SJSA1 (cell line): Measurements from ENCODE around the gene STON1. TPM values are rescaled to one million over a fixed set of nuclear protein-coding genes. Genes with fewer than 3 reads are reported as not detected.
"Not testable (repeated sequence)": the region's sequence is repeated elsewhere in the genome, so short reads cannot be mapped to it uniquely, and the experiment has no call there.

ENCODE experiments used
- DNase-seq, 2 experiments: peaks; one replicate each; pipeline ENCODE4 v3.0.0-alpha.2; 2015 to 2020; ENCODE audit warnings: low spot score in 2 of 2, low read depth in 1 of 2
- H3K27ac ChIP-seq: fragments of 250-450 bp; sonication (Bioruptor Pico); 2 replicates; pipeline ENCODE4 v1.5.1; 2020; ENCODE audit warnings: mild to moderate bottlenecking, moderate library complexity
- H3K27me3 ChIP-seq: fragments of 250-450 bp; sonication (Bioruptor Pico); replicated peaks from 2 replicates; pipeline ENCODE4 v1.5.1; 2020; ENCODE audit warnings: mild to moderate bottlenecking, moderate library complexity
- H3K36me3 ChIP-seq: fragments of 250-450 bp; sonication (Bioruptor Pico); 2 replicates; pipeline ENCODE4 v1.5.1; 2020; ENCODE audit warnings: mild to moderate bottlenecking
- H3K4me1 ChIP-seq: fragments of 250-450 bp; sonication (Bioruptor Pico); replicated peaks from 2 replicates; pipeline ENCODE4 v1.6.1; 2021; ENCODE audit warnings: mild to moderate bottlenecking
- H3K4me3 ChIP-seq: fragments of 250-450 bp; sonication (Bioruptor Pico); 2 replicates; pipeline ENCODE4 v1.5.1; 2020; ENCODE audit warnings: mild to moderate bottlenecking
- H3K9me3 ChIP-seq: fragments of 250-450 bp; sonication (Bioruptor Pico); replicated peaks from 2 replicates; pipeline ENCODE4 v1.5.1; 2020; ENCODE audit warnings: mild to moderate bottlenecking
- total RNA-seq: library from RNA; depleted of rRNA; stranded (reverse); fragments of >200 nt; shearing (Covaris generic); gene quantifications from 2 replicates; pipeline ENCODE4 v1.2.3, GENCODE V29; 2014

The STON1 gene
- total RNA-seq, 1 experiment from 2014 or later: 8.8 TPM

DNA sequence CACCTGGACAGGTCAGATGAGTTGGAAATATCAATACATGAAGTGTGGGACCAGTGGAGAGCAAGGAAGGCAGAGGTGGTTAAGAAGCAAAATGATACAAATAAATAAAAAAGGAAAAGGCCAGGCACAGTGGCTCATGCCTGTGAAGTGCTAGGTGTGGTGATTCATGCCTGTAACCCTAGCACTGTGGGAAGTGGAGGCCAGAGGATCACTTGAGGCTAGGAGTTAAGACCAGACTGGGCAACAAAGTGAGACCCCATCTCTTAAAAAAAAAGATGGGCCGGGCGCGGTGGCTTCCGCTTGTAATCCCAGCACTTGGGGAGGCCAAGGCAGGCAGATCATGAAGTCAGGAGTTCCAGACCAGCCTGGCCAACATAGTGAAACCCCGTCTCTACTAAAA, 2.9 kb downstream of the STON1 start:
- Histone ChIP-seq H3K9me3 (no peaks in the 10 kb centered on the region), H3K4me3 (no peak overlapping the region), H3K27ac (no peak overlapping the region), H3K27me3 (no peaks in the 10 kb centered on the region), H3K36me3 (no peaks in the 10 kb centered on the region; the same call in 1 of the 2 replicates), H3K4me1 (peaks cover 11% of the 10 kb centered on the region)
- DNase-seq: no peak

- DNase-seq: no peak
- no peaks in the 10 kb centered on the region; the same call in 1 of the 2 replicates for H3K36me3 ChIP-seq
- H3K4me3 ChIP-seq: no peak overlapping the region
- H3K9me3 ChIP-seq: no peaks in the 10 kb centered on the region
- H3K4me1 ChIP-seq: peaks cover 11% of the 10 kb centered on the region
- no peaks in the 10 kb centered on the region for H3K27me3 ChIP-seq
- H3K27ac ChIP-seq: no peak overlapping the region
Measured at GRCh38 chr2:48534781-48535180, 4.8 kb downstream of the STON1 start.

- Histone ChIP-seq H3K4me1 (no peaks in the 10 kb centered on the region), H3K36me3 (no peaks in the 10 kb centered on the region), H3K4me3 (no peak overlapping the region), H3K27ac (no peak overlapping the region), H3K9me3 (no peaks in the 10 kb centered on the region), H3K27me3 (no peaks in the 10 kb centered on the region)
- DNase-seq: no peak
Measured at GRCh38 chr2:48540237-48540935, 10.4 kb downstream of the STON1 start.

DNA sequence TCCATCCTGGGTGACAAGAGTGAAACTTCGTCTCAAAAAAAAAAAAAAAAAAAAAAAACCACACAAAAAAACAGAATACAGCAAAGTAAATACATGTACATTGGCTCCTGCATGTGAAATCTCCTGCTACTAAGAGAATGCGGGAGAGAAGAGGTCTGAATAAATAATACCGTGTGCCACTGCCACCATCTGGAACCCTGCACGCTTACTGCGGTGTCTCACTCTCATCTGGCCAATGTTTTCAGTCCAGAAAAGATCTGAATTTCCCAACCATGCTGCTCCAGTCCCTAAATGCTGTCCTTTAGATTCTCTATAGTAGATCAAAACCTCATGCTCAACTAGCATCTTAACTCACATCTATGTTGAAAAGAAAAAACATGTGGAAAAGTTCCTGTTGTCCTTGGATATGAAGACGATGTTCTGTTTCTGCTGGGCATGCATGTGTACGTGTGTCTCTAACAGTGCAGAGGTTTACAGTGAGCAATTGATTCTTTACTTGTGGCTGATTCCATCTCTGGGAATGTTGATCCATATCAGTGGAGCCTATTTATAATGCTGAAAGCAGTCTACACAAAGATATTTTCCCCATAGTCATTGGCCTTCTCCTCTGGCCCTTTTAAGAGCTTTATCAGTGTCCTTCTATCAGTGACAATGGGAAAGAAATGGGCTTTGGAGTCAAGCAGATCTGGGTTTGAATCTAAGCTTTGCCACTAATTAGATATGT, 11.9 kb downstream of the STON1 start:
- DNase-seq: no peak
- Histone ChIP-seq H3K36me3 (no peaks in the 10 kb centered on the region; the same call in 1 of the 2 replicates), H3K27me3 (no peaks in the 10 kb centered on the region), H3K27ac (no peak overlapping the region), H3K4me3 (no peak overlapping the region), H3K4me1 (no peaks in the 10 kb centered on the region), H3K9me3 (no peaks in the 10 kb centered on the region)

DNA sequence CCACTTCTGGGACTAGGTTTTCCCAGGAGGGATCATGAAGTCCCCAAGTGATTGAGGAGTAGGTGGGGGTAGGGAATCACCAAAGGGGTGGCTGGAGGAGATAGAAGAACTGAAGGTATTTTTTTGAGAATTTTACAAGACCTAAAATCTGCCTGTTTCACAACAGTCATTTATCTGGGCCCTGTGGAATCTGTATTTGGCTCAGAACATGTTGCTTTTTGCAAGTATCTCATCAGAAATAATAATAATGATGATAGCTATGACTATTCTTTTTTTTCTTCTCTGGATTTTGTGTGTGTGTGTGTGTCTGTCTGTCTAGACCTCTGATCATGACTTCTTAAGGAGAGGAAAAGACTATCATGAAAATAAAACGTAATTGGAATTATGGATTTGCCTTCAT, 13.9 kb downstream of the STON1 start:
- H3K27ac ChIP-seq: no peak overlapping the region
- DNase-seq: no peak

DNA sequence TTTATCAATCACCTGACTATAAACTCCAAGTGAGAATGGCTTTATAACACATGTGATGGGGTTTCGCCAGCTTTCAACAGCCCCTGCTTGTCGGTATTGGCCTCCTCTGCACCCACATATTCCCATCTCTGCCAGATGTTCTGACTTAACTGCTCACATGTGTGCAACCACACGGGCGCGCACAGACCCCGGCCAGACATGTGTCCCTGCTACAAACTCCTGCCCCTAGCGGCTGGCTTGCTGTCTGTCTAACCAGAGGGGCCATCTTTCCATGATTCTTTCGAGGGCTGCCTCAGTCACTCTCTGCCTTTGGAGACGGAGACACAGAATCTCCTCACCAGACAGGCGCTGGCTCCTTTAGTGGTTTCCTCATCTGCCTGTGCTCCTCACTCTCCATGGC, 15.3 kb downstream of the STON1 start:
- H3K4me3 ChIP-seq: no peak overlapping the region
- no peak overlapping the region for H3K27ac ChIP-seq
- no peaks in the 10 kb centered on the region for H3K27me3 ChIP-seq
- H3K36me3 ChIP-seq: no peaks in the 10 kb centered on the region; the same call in 1 of the 2 replicates
- no peaks in the 10 kb centered on the region for H3K9me3 ChIP-seq
- H3K4me1 ChIP-seq: peaks cover 24% of the 10 kb centered on the region
- no peak for DNase-seq

More for the DNA sequence above, 13.9 kb downstream of the STON1 start:
- Histone ChIP-seq H3K4me3 (no peak overlapping the region), H3K27me3 (no peaks in the 10 kb centered on the region), H3K4me1 (peaks cover 18% of the 10 kb centered on the region), H3K36me3 (no peaks in the 10 kb centered on the region; the same call in 1 of the 2 replicates), H3K9me3 (no peaks in the 10 kb centered on the region)

- Histone ChIP-seq H3K27ac (peak overlapping the region; percentile 71), H3K9me3 (no peaks in the 10 kb centered on the region), H3K27me3 (no peaks in the 10 kb centered on the region), H3K4me1 (peaks cover 24% of the 10 kb centered on the region), H3K36me3 (no peaks in the 10 kb centered on the region; the same call in 1 of the 2 replicates), H3K4me3 (no peak overlapping the region)
- peak; percentile 61 to 84 for DNase-seq
Measured at GRCh38 chr2:48548840-48549239, 18.9 kb downstream of the STON1 start.

DNA sequence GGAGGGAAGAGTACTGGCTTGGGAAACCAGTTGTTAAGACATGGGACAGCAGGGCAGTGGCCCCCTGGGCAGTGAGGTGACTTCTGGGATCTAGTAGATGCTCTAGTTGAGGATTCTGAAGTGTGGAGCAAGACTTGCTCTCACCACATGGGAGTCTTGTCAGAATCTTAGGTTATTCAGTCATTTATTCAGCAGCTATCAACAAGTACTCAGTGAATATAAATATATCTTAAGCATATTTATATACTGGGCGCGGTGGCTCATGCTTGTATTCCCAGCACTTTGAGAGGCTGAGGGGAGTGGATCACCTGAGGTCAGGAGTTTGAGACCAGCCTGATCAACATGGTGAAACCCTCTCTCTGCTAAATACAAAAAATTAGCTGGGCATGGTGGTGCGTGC, 20.0 kb downstream of the STON1 start:
- Histone ChIP-seq H3K9me3 (no peaks in the 10 kb centered on the region), H3K27ac (no peak overlapping the region), H3K27me3 (no peaks in the 10 kb centered on the region), H3K4me1 (peaks cover 24% of the 10 kb centered on the region), H3K4me3 (no peak overlapping the region), H3K36me3 (no peaks in the 10 kb centered on the region; the same call in 1 of the 2 replicates)
- DNase-seq: no peak

GRCh38 chr2:48551548-48551947, 21.6 kb downstream of the STON1 start:
- Histone ChIP-seq H3K36me3 (no peaks in the 10 kb centered on the region; the same call in 1 of the 2 replicates), H3K27ac (no peak overlapping the region), H3K4me3 (no peak overlapping the region), H3K27me3 (no peaks in the 10 kb centered on the region), H3K9me3 (no peaks in the 10 kb centered on the region), H3K4me1 (peaks cover 24% of the 10 kb centered on the region)
- DNase-seq: no peak

DNA sequence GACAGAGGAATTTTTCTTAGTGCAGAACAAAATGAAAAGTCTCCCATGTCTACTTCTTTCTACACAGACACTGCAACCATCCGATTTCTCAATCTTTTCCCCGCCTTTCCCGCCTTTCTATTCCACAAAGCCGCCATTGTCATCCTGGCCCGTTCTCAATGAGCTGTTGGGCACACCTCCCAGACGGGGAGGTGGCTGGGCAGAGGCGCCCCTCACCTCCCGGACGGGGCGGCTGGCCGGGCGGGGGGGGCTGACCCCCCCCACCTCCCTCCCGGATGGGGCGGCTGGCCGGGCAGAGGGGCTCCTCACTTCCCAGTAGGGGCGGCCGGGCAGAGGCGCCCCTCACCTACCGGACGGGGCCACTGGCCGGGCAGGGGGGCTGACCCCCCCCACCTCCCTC, 25.1 kb downstream of the STON1 start:
- DNase-seq, H3K4me1 ChIP-seq, H3K27ac ChIP-seq, H3K9me3 ChIP-seq, H3K4me3 ChIP-seq, H3K36me3 ChIP-seq, H3K27me3 ChIP-seq: not testable (repeated sequence)

DNA sequence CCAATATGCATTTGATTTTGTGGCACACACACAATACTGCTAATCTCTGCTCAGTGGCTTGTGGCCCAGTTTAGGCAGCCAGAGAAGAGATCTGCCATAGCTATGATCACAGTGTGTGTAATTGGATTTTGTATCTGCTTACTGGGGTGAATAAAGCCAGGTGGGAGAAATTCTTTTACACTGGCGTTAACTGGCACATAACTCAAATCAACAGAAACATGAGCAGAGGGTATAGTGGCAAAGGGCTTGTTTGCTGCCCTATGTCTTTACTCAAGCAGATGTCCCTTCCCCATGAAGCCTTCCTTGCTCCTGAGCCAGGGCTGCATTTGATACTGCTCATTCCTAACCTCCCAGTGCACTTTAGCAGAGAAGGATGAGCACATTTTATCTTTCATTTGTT, 28.5 kb downstream of the STON1 start:
- Histone ChIP-seq H3K4me3 (no peak overlapping the region), H3K36me3 (no peaks in the 10 kb centered on the region), H3K27ac (no peak overlapping the region), H3K9me3 (no peaks in the 10 kb centered on the region), H3K27me3 (no peaks in the 10 kb centered on the region), H3K4me1 (no peaks in the 10 kb centered on the region)
- DNase-seq: no peak

DNA sequence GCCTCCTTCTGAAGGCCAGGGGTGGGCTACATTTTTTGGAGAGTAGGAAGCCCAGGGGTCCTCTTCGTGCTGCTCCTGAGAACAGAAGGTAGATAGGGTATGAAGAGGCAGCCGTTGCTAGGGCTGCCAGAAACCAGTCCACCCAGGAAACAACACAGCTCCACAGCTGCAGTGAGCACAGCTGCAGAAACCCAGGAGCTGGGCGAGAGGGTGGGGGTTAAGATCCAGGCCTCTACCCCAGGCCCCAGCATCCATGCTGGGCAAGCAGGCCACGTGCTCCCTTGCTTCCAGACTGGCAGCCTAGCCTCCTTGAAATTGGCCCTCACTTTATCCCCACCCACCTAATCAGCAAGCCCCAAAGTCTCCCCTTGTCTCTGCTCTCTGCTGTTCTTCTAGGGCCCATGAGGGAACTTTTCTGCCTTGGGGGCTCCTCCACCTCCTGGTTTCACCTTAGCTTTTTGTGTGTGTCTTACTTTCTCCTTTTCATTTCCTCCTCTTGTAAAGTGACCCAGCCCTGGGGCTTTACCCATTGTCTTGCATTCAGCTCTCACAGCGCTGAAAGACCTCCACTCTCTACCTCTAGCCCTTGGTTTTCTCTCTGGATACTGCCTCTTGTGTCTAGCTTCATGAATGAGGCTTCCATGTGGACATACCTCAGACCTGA, 30.7 kb downstream of the STON1 start:
- no peak overlapping the region for H3K27ac ChIP-seq
- H3K4me3 ChIP-seq: no peak overlapping the region
- peaks cover 3% of the 10 kb centered on the region; the same call in 1 of the 2 replicates for H3K36me3 ChIP-seq
- no peaks in the 10 kb centered on the region for H3K4me1 ChIP-seq
- no peaks in the 10 kb centered on the region for H3K9me3 ChIP-seq
- DNase-seq: no peak
- H3K27me3 ChIP-seq: no peaks in the 10 kb centered on the region

GRCh38 chr2:48562281-48562680, 32.3 kb downstream of the STON1 start:
- H3K4me1 ChIP-seq: no peaks in the 10 kb centered on the region
- no peaks in the 10 kb centered on the region for H3K27me3 ChIP-seq
- H3K9me3 ChIP-seq: no peaks in the 10 kb centered on the region
- H3K4me3 ChIP-seq: no peak overlapping the region
- H3K36me3 ChIP-seq: peaks cover 3% of the 10 kb centered on the region; the same call in 1 of the 2 replicates
- DNase-seq: no peak
- no peak overlapping the region for H3K27ac ChIP-seq
